Parietal lobe (tissue), 1 donor: ENCODE data around the gene MS4A6E. TPM values are rescaled to one million over a fixed set of nuclear protein-coding genes. Genes with fewer than 3 reads are reported as not detected.

ENCODE experiments used
- total RNA-seq: library from RNA; depleted of rRNA; stranded (reverse); fragments of >200 nt; gene quantifications from one replicate; pipeline ENCODE4 v1.2.3, GENCODE V29; 2014

MS4A6E gene, protein sequence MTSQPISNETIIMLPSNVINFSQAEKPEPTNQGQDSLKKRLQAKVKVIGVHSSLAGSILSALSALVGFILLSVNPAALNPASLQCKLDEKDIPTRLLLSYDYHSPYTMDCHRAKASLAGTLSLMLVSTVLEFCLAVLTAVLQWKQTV
- total RNA-seq = not detected

GRCh38 chr11:60326955-60327354, at the start of gene MS4A6E:
Gene MS4A6E (plus strand): TSS chr11:60327255. CDS start chr11:60334896, 7,641 bp downstream.

GRCh38 chr11:60280412-60280811, 46.6 kb upstream of the MS4A6E start, which contains the start of gene MS4A4A:
Gene MS4A4A (plus strand): TSS chr11:60280666. CDS start chr11:60280676, 10 bp downstream.

GRCh38 chr11:60378354-60378753, 51.3 kb downstream of the MS4A6E start, which contains the start of gene MS4A7:
Gene MS4A7 (plus strand): TSS chr11:60378532. CDS start chr11:60383142, 4,610 bp downstream.

Other genes with a start within 250 kb of the MS4A6E start
- not detected for gene MS4A2, start 238.6 kb upstream of the MS4A6E start, total RNA-seq
- 1.6 TPM for gene MS4A6A, start 144.2 kb upstream of the MS4A6E start, total RNA-seq
- gene MS4A4E, start 84.1 kb upstream of the MS4A6E start, total RNA-seq = not detected
- not detected for gene MS4A4A, start 46.6 kb upstream of the MS4A6E start, total RNA-seq
- 1.9 TPM for gene MS4A7, start 51.3 kb downstream of the MS4A6E start, total RNA-seq
- not detected for gene MS4A14, start 69.2 kb downstream of the MS4A6E start, total RNA-seq
- gene MS4A5, start 102.3 kb downstream of the MS4A6E start, total RNA-seq = not detected
- not detected for gene MS4A1, start 128.6 kb downstream of the MS4A6E start, total RNA-seq
- gene MS4A12, start 165.5 kb downstream of the MS4A6E start, total RNA-seq = not detected
- not detected for gene MS4A13, start 188.1 kb downstream of the MS4A6E start, total RNA-seq